ENCODE measurements around the gene CAPN2.

Gene CAPN2

DNA sequence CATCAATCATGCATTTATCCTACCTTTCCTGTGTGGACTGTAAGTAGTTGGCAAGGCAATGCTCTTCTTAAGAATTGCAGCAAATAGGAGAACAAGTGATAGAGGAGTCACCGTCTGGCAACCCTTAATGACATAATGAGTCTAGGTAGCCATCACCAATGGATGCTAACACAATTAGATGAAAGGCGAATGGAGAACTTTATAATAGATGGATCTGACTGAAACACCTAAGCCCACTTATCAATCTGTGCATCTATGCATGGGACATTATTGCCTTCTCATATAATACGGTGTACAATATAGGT lies 27.9 kb upstream of the CAPN2 start:
- no peak for DNase-seq (ENCODE audit: low read depth)
- TF ChIP-seq, protein P1, sequence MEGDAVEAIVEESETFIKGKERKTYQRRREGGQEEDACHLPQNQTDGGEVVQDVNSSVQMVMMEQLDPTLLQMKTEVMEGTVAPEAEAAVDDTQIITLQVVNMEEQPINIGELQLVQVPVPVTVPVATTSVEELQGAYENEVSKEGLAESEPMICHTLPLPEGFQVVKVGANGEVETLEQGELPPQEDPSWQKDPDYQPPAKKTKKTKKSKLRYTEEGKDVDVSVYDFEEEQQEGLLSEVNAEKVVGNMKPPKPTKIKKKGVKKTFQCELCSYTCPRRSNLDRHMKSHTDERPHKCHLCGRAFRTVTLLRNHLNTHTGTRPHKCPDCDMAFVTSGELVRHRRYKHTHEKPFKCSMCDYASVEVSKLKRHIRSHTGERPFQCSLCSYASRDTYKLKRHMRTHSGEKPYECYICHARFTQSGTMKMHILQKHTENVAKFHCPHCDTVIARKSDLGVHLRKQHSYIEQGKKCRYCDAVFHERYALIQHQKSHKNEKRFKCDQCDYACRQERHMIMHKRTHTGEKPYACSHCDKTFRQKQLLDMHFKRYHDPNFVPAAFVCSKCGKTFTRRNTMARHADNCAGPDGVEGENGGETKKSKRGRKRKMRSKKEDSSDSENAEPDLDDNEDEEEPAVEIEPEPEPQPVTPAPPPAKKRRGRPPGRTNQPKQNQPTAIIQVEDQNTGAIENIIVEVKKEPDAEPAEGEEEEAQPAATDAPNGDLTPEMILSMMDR (IDR thresholded peaks at IDR 0.05; ENCODE audit: insufficient read depth, low read depth, low read length, missing control alignments) = no peak
- no peak overlapping the region for H3K4me3 ChIP-seq (ENCODE audit: low read length)

DNA sequence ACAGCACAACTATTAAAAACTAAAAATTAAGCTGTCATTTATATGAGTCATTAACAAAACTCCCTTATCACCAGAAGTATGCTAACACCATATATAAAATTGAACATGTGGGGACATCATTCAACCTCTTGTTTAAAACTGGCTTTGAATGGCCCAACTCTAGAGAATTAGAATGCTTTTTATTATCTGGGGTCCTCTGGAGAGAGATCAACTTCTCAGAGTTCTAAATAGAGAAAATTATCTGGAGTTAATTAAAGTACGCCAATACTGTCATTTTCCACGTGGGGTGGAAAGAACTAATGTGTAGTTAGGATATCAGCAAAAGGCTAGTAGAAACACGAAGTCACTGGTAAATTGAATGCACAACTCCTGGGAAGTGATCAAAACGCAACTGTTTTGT lies 21.2 kb upstream of the CAPN2 start:
- TF ChIP-seq, protein P1 (IDR thresholded peaks at IDR 0.05; ENCODE audit: insufficient read depth, low read depth, low read length, missing control alignments) = no peak
- no peak for DNase-seq (ENCODE audit: low read depth)
- no peak overlapping the region for H3K4me3 ChIP-seq (ENCODE audit: low read length)

DNA sequence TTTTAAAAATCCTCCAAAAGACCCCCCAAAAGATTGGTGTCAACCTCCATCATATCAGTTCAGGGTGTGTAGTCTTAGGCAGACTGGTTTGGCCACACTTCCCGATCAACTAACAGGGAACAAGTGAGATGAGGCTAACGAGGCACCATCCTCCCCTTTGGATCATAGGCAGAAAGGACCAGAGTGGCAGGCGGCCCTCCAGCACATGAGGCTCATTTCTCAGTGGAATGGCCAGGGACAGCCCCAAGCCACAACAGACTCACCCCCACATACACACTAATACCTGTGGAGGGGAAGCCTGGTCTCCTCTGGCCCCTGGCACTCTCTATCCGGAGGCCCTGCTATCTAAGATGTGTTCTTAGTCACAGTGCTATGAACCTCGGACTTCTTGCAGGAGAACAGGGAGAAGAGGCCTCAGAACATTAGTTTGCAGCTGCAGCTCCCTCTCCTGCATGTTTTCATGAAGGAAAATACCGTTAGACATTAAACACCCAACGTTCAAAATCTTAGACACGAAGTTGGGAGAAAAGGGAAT lies 17.3 kb upstream of the CAPN2 start:
- TF ChIP-seq, protein P1 (IDR thresholded peaks at IDR 0.05; ENCODE audit: insufficient read depth, low read depth, low read length, missing control alignments) = no peak
- no peak for DNase-seq (ENCODE audit: low read depth)

DNA sequence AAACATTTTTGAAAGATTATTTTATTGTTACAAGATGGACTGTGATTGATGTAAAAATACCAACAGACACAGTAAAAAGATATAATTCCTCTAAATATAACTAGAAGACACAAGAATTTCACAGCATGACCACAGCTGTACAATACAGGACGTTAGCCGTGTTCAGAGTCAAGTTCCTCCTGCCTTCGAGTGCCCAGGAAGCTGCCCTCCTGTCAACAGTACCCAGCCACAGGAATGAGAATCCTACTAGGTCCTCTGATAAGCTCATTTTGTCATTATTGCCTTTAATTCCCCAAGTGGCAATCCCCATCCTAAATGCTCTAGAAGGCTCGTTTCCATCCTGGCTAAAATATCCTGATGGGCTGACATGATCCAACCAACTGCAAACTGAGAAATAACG lies 16.4 kb upstream of the CAPN2 start:
- DNase-seq (ENCODE audit: low read depth) = no peak
- TF ChIP-seq, protein P1 (IDR thresholded peaks at IDR 0.05; ENCODE audit: insufficient read depth, low read depth, low read length, missing control alignments) = no peak
- no peak overlapping the region for H3K4me3 ChIP-seq (ENCODE audit: low read length)

More for the DNA sequence above, 17.3 kb upstream of the CAPN2 start:
- no peak overlapping the region for H3K4me3 ChIP-seq (ENCODE audit: low read length)

DNA sequence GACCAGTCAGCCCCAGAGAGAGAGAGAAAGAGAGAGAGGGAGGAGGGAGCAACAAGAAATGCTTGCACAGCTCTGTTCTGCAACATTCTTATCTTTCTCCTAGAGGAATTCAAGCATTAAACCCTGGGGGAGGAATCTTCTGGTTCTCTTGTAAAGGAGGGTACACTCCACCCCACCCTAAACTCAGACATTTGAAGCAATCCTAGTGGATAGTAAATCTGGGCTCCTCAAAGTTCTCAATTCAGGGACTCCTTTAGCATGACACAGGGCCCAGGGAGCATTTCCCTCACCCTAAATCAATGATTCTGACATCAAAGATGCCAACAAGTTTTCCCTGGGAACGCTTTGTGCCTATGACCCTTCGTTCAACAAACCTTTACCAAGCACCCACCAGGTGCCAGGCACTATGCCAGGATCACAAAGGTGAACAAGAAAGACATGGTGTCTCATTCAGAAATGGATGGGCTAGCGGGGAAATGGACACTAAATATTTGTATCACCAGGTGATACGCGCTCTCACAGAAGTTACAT lies 11.9 kb upstream of the CAPN2 start:
- TF ChIP-seq, protein P1 (IDR thresholded peaks at IDR 0.05; ENCODE audit: insufficient read depth, low read depth, low read length, missing control alignments) = no peak
- H3K4me3 ChIP-seq (ENCODE audit: low read length) = no peak overlapping the region
- no peak for DNase-seq (ENCODE audit: low read depth)

DNA sequence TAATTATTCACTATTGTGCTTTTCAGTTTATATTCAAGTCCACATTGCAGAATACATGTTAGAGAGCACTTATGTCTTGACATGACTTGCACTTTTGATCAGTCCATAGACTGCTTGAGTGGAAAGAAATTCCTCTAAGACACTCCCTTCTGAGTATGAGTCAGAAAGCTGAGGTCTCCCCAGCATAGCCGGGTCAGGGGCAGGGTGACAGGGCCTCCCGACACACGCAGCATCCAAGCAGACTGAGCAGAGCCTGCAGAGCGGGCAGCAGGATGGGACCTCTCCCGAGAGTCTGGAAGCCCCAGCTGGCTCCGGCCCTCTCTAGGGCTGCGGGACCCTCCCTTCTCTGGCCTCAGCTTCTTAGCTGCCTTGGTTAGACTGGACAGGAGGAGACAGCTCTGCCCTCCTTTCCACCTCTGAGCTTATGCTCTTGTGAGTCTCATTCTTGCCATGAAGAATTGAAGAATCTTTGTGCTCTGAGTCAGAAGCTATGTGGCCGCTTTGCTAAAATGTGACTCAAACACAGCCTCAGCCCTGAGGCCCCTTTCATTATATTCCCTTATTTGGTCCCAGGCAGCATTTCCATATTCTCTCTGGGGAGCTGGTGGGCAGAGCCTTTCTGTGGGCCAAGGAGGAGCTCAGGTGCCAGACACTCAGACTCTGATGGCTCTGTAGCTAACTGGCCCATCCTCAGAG lies 11.2 kb upstream of the CAPN2 start:
- peak; percentile 94 for DNase-seq (ENCODE audit: low read depth)
- TF ChIP-seq, protein P1 (IDR thresholded peaks at IDR 0.05; ENCODE audit: insufficient read depth, low read depth, low read length, missing control alignments) = no peak
- H3K4me3 ChIP-seq (ENCODE audit: low read length) = no peak overlapping the region

Measured in epithelial cell of esophagus (primary cell).